ENCODE data around the gene MSGN1.
"Not testable (repeated sequence)": the region's sequence is repeated elsewhere in the genome, so short reads cannot be mapped to it uniquely, and the experiment has no call there.

MSGN1 gene

GRCh38 chr2:17822445-17823117 lies 6.3 kb downstream of the MSGN1 start:
- no peak for TF ChIP-seq CTCF (IDR thresholded peaks at IDR 0.05; ENCODE audit: extremely low read depth, insufficient read depth, missing control alignments)
- in situ Hi-C loops (cut with MboI; ENCODE audit: low pct_unique_long_range_greater_than_20kb, low sequenced_read_pairs, unreplicated experiment): no loop called here
- DNase-seq (ENCODE audit: low spot score): no peak

GRCh38 chr2:17823646-17824045 lies 7.4 kb downstream of the MSGN1 start:
- in situ Hi-C loops (cut with MboI; ENCODE audit: low pct_unique_long_range_greater_than_20kb, low sequenced_read_pairs, unreplicated experiment): not testable (repeated sequence)

GRCh38 chr2:17827316-17827715 lies 11.1 kb downstream of the MSGN1 start:
- no peak for DNase-seq (ENCODE audit: low spot score)
- no peak for TF ChIP-seq CTCF (IDR thresholded peaks at IDR 0.05; ENCODE audit: extremely low read depth, insufficient read depth, missing control alignments)
- in situ Hi-C loops (cut with MboI; ENCODE audit: low pct_unique_long_range_greater_than_20kb, low sequenced_read_pairs, unreplicated experiment): no loop called here

More at GRCh38 chr2:17823646-17824045, 7.4 kb downstream of the MSGN1 start:
- not testable (repeated sequence) for DNase-seq (ENCODE audit: low spot score)

- TF ChIP-seq CTCF (IDR thresholded peaks at IDR 0.05; ENCODE audit: extremely low read depth, insufficient read depth, missing control alignments): no peak
- in situ Hi-C loops (cut with MboI; ENCODE audit: low pct_unique_long_range_greater_than_20kb, low sequenced_read_pairs, unreplicated experiment): no loop called here
- no peak for DNase-seq (ENCODE audit: low spot score)
Observed at GRCh38 chr2:17827785-17828184, 11.5 kb downstream of the MSGN1 start.

GRCh38 chr2:17830053-17831034 lies 14.1 kb downstream of the MSGN1 start:
- peak; percentile 95 for TF ChIP-seq CTCF (IDR thresholded peaks at IDR 0.05; ENCODE audit: extremely low read depth, insufficient read depth, missing control alignments)
- in situ Hi-C loops (cut with MboI; ENCODE audit: low pct_unique_long_range_greater_than_20kb, low sequenced_read_pairs, unreplicated experiment): loop anchor here (10.0 kb wide), 1 partner anchor 106 kb away; no protein-coding TSS in a partner anchor
- DNase-seq (ENCODE audit: low spot score): peak; percentile 62

- in situ Hi-C loops (cut with MboI; ENCODE audit: low pct_unique_long_range_greater_than_20kb, low sequenced_read_pairs, unreplicated experiment): loop anchor here (10.0 kb wide), 1 partner anchor 111 kb away; no protein-coding TSS in a partner anchor
- DNase-seq (ENCODE audit: low spot score): no peak
- no peak for TF ChIP-seq CTCF (IDR thresholded peaks at IDR 0.05; ENCODE audit: extremely low read depth, insufficient read depth, missing control alignments)
Observed at GRCh38 chr2:17835516-17835915, 19.3 kb downstream of the MSGN1 start.
